Mesothelial cell of epicardium (in vitro differentiated cells): ENCODE measurements around the gene MS4A2. TPM values are rescaled to one million over a fixed set of nuclear protein-coding genes. Genes with fewer than 3 reads are reported as not detected.
"Not testable (repeated sequence)": the region's sequence is repeated elsewhere in the genome, so short reads cannot be mapped to it uniquely, and the experiment has no call there.

ENCODE experiments used
- DNase-seq, 2 experiments: peaks; one replicate each; pipeline ENCODE4 v3.0.0; 2021; ENCODE audit warnings: low spot score in 2 of 2; ENCODE audit not compliant: unreplicated experiment in 2 of 2
- H3K27ac Mint-ChIP-seq: 2 replicates; pipeline ENCODE4 v1.8.0; 2021; ENCODE audit warnings: mixed read lengths
- H3K27me3 Mint-ChIP-seq: 2 replicates; pipeline ENCODE4 v1.8.0; 2021; ENCODE audit warnings: low read depth, mixed read lengths
- H3K36me3 Mint-ChIP-seq: 2 replicates; pipeline ENCODE4 v1.8.0; 2021; ENCODE audit warnings: mixed read lengths
- H3K4me1 Mint-ChIP-seq: 2 replicates; pipeline ENCODE4 v1.8.0; 2021; ENCODE audit warnings: mixed read lengths
- H3K4me3 Mint-ChIP-seq: 2 replicates; pipeline ENCODE4 v1.8.0; 2021; ENCODE audit warnings: mild to moderate bottlenecking, moderate library complexity, mixed read lengths
- H3K9me3 Mint-ChIP-seq: 2 replicates; pipeline ENCODE4 v1.8.0; 2021; ENCODE audit warnings: mixed read lengths
- CTCF ChIP-seq: fragments of 200-600 bp; sonication (generic); IDR thresholded peaks from one replicate; pipeline ENCODE4 v1.5.0; 2021; ENCODE audit warnings: antibody characterized with exemption; ENCODE audit not compliant: unreplicated experiment
- total RNA-seq: library from RNA; stranded (reverse); gene quantifications from 3 replicates; pipeline ENCODE4 v1.2.1, GENCODE V29; 2021

MS4A2 gene
- total RNA-seq, 1 donor from 2014 or later = not detected

GRCh38 chr11:60095477-60096120 lies 7.1 kb downstream of the MS4A2 start:
- Mint-ChIP-seq H3K36me3 (no peaks in the 10 kb centered on the region), H3K9me3 (no peaks in the 10 kb centered on the region), H3K27ac (no peak overlapping the region), H3K4me1 (no peaks in the 10 kb centered on the region), H3K4me3 (no peak overlapping the region), H3K27me3 (no peaks in the 10 kb centered on the region)
- no peak for DNase-seq
- TF ChIP-seq CTCF = no peak

DNA sequence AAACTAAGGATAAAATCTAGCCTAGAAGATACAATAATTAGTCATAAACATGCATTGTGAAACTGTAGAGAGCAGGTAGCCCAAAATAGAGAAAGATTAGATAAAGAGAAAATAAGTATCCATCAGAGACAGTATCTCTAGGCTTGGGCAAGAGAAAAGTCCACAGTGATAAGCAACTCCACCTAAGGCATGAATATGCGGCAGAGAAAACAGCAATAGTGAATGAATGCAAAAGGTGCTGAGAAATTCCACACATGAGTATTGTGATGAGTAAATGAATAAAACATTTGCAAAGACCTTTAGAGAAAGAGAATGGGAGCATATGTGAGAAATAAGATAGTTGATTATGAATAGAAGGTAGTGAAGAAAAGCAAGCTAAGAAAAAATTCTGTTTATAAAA lies 8.7 kb downstream of the MS4A2 start:
- H3K4me1 Mint-ChIP-seq = no peaks in the 10 kb centered on the region
- no peaks in the 10 kb centered on the region for H3K27me3 Mint-ChIP-seq
- no peak overlapping the region for H3K4me3 Mint-ChIP-seq
- no peaks in the 10 kb centered on the region for H3K9me3 Mint-ChIP-seq
- TF ChIP-seq CTCF = no peak
- no peak for DNase-seq
- H3K36me3 Mint-ChIP-seq = no peaks in the 10 kb centered on the region
- no peak overlapping the region for H3K27ac Mint-ChIP-seq

- no peak for TF ChIP-seq CTCF
- H3K4me1 Mint-ChIP-seq = no peaks in the 10 kb centered on the region
- H3K9me3 Mint-ChIP-seq = no peaks in the 10 kb centered on the region
- no peak overlapping the region for H3K4me3 Mint-ChIP-seq
- DNase-seq = no peak
- H3K36me3 Mint-ChIP-seq = no peaks in the 10 kb centered on the region
- no peaks in the 10 kb centered on the region for H3K27me3 Mint-ChIP-seq
- H3K27ac Mint-ChIP-seq = no peak overlapping the region
Measured at GRCh38 chr11:60098508-60098907, 10.0 kb downstream of the MS4A2 start.

GRCh38 chr11:60100516-60100915 lies 12.1 kb downstream of the MS4A2 start:
- no peaks in the 10 kb centered on the region for H3K9me3 Mint-ChIP-seq
- H3K27me3 Mint-ChIP-seq = no peaks in the 10 kb centered on the region
- no peak overlapping the region for H3K4me3 Mint-ChIP-seq
- no peak for DNase-seq
- H3K27ac Mint-ChIP-seq = no peak overlapping the region
- H3K4me1 Mint-ChIP-seq = no peaks in the 10 kb centered on the region
- H3K36me3 Mint-ChIP-seq = no peaks in the 10 kb centered on the region
- TF ChIP-seq CTCF = no peak

- DNase-seq, H3K27ac Mint-ChIP-seq, H3K36me3 Mint-ChIP-seq, H3K27me3 Mint-ChIP-seq, H3K4me1 Mint-ChIP-seq, H3K9me3 Mint-ChIP-seq, H3K4me3 Mint-ChIP-seq: not testable (repeated sequence)
Measured at GRCh38 chr11:60101368-60101767, 12.9 kb downstream of the MS4A2 start.

GRCh38 chr11:60104471-60105115 lies 16.1 kb downstream of the MS4A2 start:
- not testable (repeated sequence) for H3K27me3 Mint-ChIP-seq, H3K4me3 Mint-ChIP-seq, H3K9me3 Mint-ChIP-seq, DNase-seq, H3K4me1 Mint-ChIP-seq, H3K36me3 Mint-ChIP-seq, H3K27ac Mint-ChIP-seq

- not testable (repeated sequence) for H3K36me3 Mint-ChIP-seq, H3K27me3 Mint-ChIP-seq, DNase-seq, H3K27ac Mint-ChIP-seq, H3K9me3 Mint-ChIP-seq, H3K4me3 Mint-ChIP-seq
- peaks cover 14% of the 10 kb centered on the region for H3K4me1 Mint-ChIP-seq
Measured at GRCh38 chr11:60108631-60109030, 20.2 kb downstream of the MS4A2 start.
